Retinal pigment epithelial cell (primary cell): ENCODE results near the gene EPM2A.

Source experiments
- DNase-seq: peaks from one replicate; pipeline ENCODE4 v3.0.0-alpha.2; 2010; ENCODE audit warnings: low read depth
- H3K4me3 ChIP-seq: 2 replicates; pipeline ENCODE4 v1.5.1; 2011; ENCODE audit warnings: mild to moderate bottlenecking, low read length, control low read depth, moderate library complexity
- CTCF ChIP-seq: conservative IDR thresholded peaks from 2 replicates; pipeline ENCODE4 v1.5.1; 2011; ENCODE audit warnings: low read depth, low read length, control low read depth, inconsistent platforms

EPM2A gene

GRCh38 chr6:145735356-145736165 lies at the start of gene EPM2A:
Gene EPM2A, minus strand, starts transcription at chr6:145735520. Its CDS starts 22 bp downstream, at chr6:145735498.
- peak within 1 kb of the TSS; percentile 64 for H3K4me3 ChIP-seq
- peak; percentile 66 for DNase-seq
- no peak for TF ChIP-seq CTCF

GRCh38 chr6:145784683-145785082 lies 49.4 kb upstream of the EPM2A start:
- no peak for TF ChIP-seq CTCF
- DNase-seq = no peak
- H3K4me3 ChIP-seq = no peak overlapping the region

- no peak overlapping the region for H3K4me3 ChIP-seq
- DNase-seq = peak; percentile 2
- no peak for TF ChIP-seq CTCF
Measured at GRCh38 chr6:145783796-145784195, 48.5 kb upstream of the EPM2A start.

GRCh38 chr6:145772846-145773245 lies 37.5 kb upstream of the EPM2A start:
- DNase-seq = no peak
- H3K4me3 ChIP-seq = no peak overlapping the region
- no peak for TF ChIP-seq CTCF

GRCh38 chr6:145765449-145765848 lies 30.1 kb upstream of the EPM2A start:
- no peak for DNase-seq
- no peak for TF ChIP-seq CTCF
- H3K4me3 ChIP-seq = no peak overlapping the region

- H3K4me3 ChIP-seq = no peak overlapping the region
- no peak for TF ChIP-seq CTCF
- no peak for DNase-seq
Measured at GRCh38 chr6:145763742-145764141, 28.4 kb upstream of the EPM2A start.

GRCh38 chr6:145761584-145761983 lies 26.3 kb upstream of the EPM2A start:
- DNase-seq = no peak
- TF ChIP-seq CTCF = no peak
- no peak overlapping the region for H3K4me3 ChIP-seq
